H1 (cell line): ENCODE data around the gene ARHGEF18. TPM values are rescaled to one million over a fixed set of nuclear protein-coding genes. Genes with fewer than 3 reads are reported as not detected.

Experiments
- CTCF ChIA-PET: fragments of 300-600 bp; sonication (Branson Sonifier 250); formaldehyde crosslinking; loops from one replicate; lab custom pipeline; 2021; ENCODE audit not compliant: partially characterized antibody; lab: Charles Lee
- POLR2A ChIA-PET: fragments of 300-600 bp; sonication (Branson Sonifier 250); formaldehyde crosslinking; loops from one replicate; lab custom pipeline; 2021; ENCODE audit warnings: inconsistent platforms; ENCODE audit not compliant: partially characterized antibody; lab: Charles Lee
- DNase-seq, 2 experiments: peaks; one replicate each; pipeline versions ENCODE4 v3.0.0 to v3.0.0-alpha.2; 2010 to 2022; ENCODE audit warnings: low spot score in 2 of 2, low read depth in 1 of 2, mixed read lengths in 1 of 2
- FAIRE-seq: peaks from 2 replicates; lab custom pipeline; 2011; peaks lifted over from hg19 to GRCh38; lab: Jason Lieb, UNC
- H2AFZ ChIP-seq: 2 replicates; pipeline ENCODE4 v1.8.1; 2012; ENCODE audit warnings: low read length, inconsistent platforms
- H2AK5ac ChIP-seq: 2 replicates; pipeline ENCODE4 v1.6.1; 2013; ENCODE audit warnings: low read depth, low read length
- H2BK120ac ChIP-seq: replicated peaks from 2 replicates; pipeline ENCODE3; 2013; ENCODE audit warnings: low read depth, low read length, inconsistent platforms
- H2BK12ac ChIP-seq: 2 replicates; pipeline ENCODE4 v1.6.1; 2013; ENCODE audit warnings: low read depth, low read length
- H2BK15ac ChIP-seq: 2 replicates; pipeline ENCODE4 v1.6.1; 2013; ENCODE audit warnings: low read length
- H2BK20ac ChIP-seq: 2 replicates; pipeline ENCODE4 v1.6.1; 2013; ENCODE audit warnings: low read length
- H2BK5ac ChIP-seq: 2 replicates; pipeline ENCODE4 v1.6.1; 2013; ENCODE audit warnings: low read depth, low read length
- H3K14ac ChIP-seq: 2 replicates; pipeline ENCODE4 v1.6.1; 2013; ENCODE audit warnings: inconsistent platforms; ENCODE audit not compliant: insufficient read length
- H3K18ac ChIP-seq: 2 replicates; pipeline ENCODE4 v1.6.1; 2013; ENCODE audit warnings: low read length; ENCODE audit errors: extremely low read depth
- H3K23ac ChIP-seq: 2 replicates; pipeline ENCODE4 v1.6.1; 2013; ENCODE audit warnings: inconsistent platforms; ENCODE audit not compliant: insufficient read length
- H3K23me2 ChIP-seq: 2 replicates; pipeline ENCODE4 v1.6.1; 2013; ENCODE audit warnings: low read depth, low read length
- H3K27ac ChIP-seq: 2 replicates; pipeline ENCODE4 v1.6.1; 2011; ENCODE audit warnings: low read depth, low read length, inconsistent platforms
- H3K27me3 ChIP-seq, 4 experiments: replicated peaks in 1 of 4; 1 replicate in 1 of 4; 2 replicates in 3 of 4; pipeline versions ENCODE4 v1.6.1 to v1.8.1; 2011 to 2013; ENCODE audit warnings: low read length in 3 of 4, mild to moderate bottlenecking in 3 of 4, inconsistent platforms in 2 of 4, mixed read lengths in 2 of 4, moderate library complexity in 1 of 4; ENCODE audit not compliant: control insufficient read depth in 3 of 4, insufficient read depth in 3 of 4; ENCODE audit errors: extremely low read depth in 1 of 4
- H3K36me3 ChIP-seq, 4 experiments: 2 replicates each; pipeline versions ENCODE4 v1.6.1 to v1.8.1; 2011 to 2013; ENCODE audit warnings: mild to moderate bottlenecking in 4 of 4, low read length in 3 of 4, moderate library complexity in 2 of 4, control low read depth in 1 of 4, inconsistent platforms in 1 of 4; ENCODE audit not compliant: insufficient read depth in 4 of 4, control insufficient read depth in 2 of 4
- H3K4ac ChIP-seq: replicated peaks from 2 replicates; pipeline ENCODE3; 2013; ENCODE audit warnings: low read length, low read depth, mixed read lengths, inconsistent platforms; ENCODE audit not compliant: insufficient read length
- H3K4me1 ChIP-seq, 4 experiments: replicated peaks in 1 of 4; 1 replicate in 1 of 4; 2 replicates in 3 of 4; pipeline versions ENCODE4 v1.6.1 to v1.8.1; 2011 to 2013; ENCODE audit warnings: low read length in 3 of 4, inconsistent platforms in 2 of 4, mixed read lengths in 1 of 4; ENCODE audit not compliant: insufficient read depth in 4 of 4, control insufficient read depth in 3 of 4
- H3K4me2 ChIP-seq, 2 experiments: 2 replicates each; pipeline versions ENCODE4 v1.6.1 to v1.8.1; 2011 to 2013; ENCODE audit warnings: low read depth in 2 of 2, low read length in 2 of 2, control low read depth in 1 of 2, inconsistent platforms in 1 of 2, mild to moderate bottlenecking in 1 of 2; ENCODE audit not compliant: insufficient read depth in 1 of 2
- H3K4me3 ChIP-seq, 4 experiments: fragments of 200-600, 300-600 bp in 1 of 4; sonication (generic), shearing (Covaris generic), sonication (Bioruptor Twin) in 1 of 4; 2 replicates each; pipeline versions ENCODE4 v1.5.1 to v1.8.1; 2011 to 2016; ENCODE audit warnings: low read length in 4 of 4, low read depth in 3 of 4, control low read depth in 2 of 4, inconsistent platforms in 2 of 4, mild to moderate bottlenecking in 2 of 4, mixed read lengths in 1 of 4, moderate library complexity in 1 of 4; ENCODE audit not compliant: insufficient read depth in 2 of 4; ENCODE audit errors: extremely low read depth in 1 of 4
- H3K56ac ChIP-seq: replicated peaks from 2 replicates; pipeline ENCODE3; 2013; ENCODE audit warnings: low read depth, mild to moderate bottlenecking, mixed read lengths, low read length, inconsistent platforms; ENCODE audit not compliant: insufficient read length
- H3K79me1 ChIP-seq: 2 replicates; pipeline ENCODE4 v1.6.1; 2013; ENCODE audit warnings: low read depth, low read length, control low read depth
- H3K79me2 ChIP-seq, 2 experiments: 2 replicates each; pipeline versions ENCODE4 v1.6.1 to v1.8.1; 2012 to 2013; ENCODE audit warnings: low read length in 2 of 2, mild to moderate bottlenecking in 2 of 2, inconsistent platforms in 1 of 2; ENCODE audit not compliant: insufficient read depth in 2 of 2, control insufficient read depth in 1 of 2
- H3K9ac ChIP-seq, 4 experiments: replicated peaks in 1 of 4; 1 replicate in 1 of 4; 2 replicates in 3 of 4; pipeline versions ENCODE4 v1.6.1 to v1.8.1; 2011 to 2013; ENCODE audit warnings: low read depth in 3 of 4, low read length in 3 of 4, control low read depth in 2 of 4, mild to moderate bottlenecking in 2 of 4, moderate library complexity in 2 of 4, inconsistent platforms in 1 of 4; ENCODE audit errors: extremely low read depth in 1 of 4
- H3K9me3 ChIP-seq, 2 experiments: 2 replicates each; pipeline versions ENCODE4 v1.6.1 to v1.8.1; 2012 to 2013; ENCODE audit warnings: mild to moderate bottlenecking in 2 of 2, moderate library complexity in 2 of 2, control low read depth in 1 of 2, inconsistent platforms in 1 of 2, low read depth in 1 of 2, low read length in 1 of 2, mixed read lengths in 1 of 2; ENCODE audit not compliant: insufficient read depth in 2 of 2
- H4K20me1 ChIP-seq, 2 experiments: replicated peaks in 1 of 2; 2 replicates each; pipeline versions ENCODE3 to v1.8.1; 2011 to 2013; ENCODE audit warnings: inconsistent platforms in 2 of 2, low read length in 2 of 2, mild to moderate bottlenecking in 1 of 2; ENCODE audit not compliant: insufficient read depth in 2 of 2, control insufficient read depth in 1 of 2
- H4K5ac ChIP-seq: 2 replicates; pipeline ENCODE4 v1.6.1; 2013; ENCODE audit warnings: low read length, low read depth, mixed read lengths, inconsistent platforms; ENCODE audit not compliant: insufficient read length
- H4K8ac ChIP-seq: 2 replicates; pipeline ENCODE4 v1.8.0; 2013; ENCODE audit warnings: mild to moderate bottlenecking, moderate library complexity, low read length, inconsistent platforms; ENCODE audit not compliant: insufficient read depth; ENCODE audit errors: extremely low read depth
- H4K91ac ChIP-seq: replicated peaks from 2 replicates; pipeline ENCODE3; 2013; ENCODE audit warnings: low read length, mixed read lengths, inconsistent platforms; ENCODE audit not compliant: insufficient read length
- CEBPB ChIP-seq: IDR thresholded peaks from 2 replicates; pipeline ENCODE4 v1.6.1; 2012; ENCODE audit warnings: low read depth, low read length
- CHD2 ChIP-seq: IDR thresholded peaks from 2 replicates; pipeline ENCODE4 v1.6.1; 2012; ENCODE audit warnings: low read length, improper control_type of control experiment
- EGR1 ChIP-seq: IDR thresholded peaks from 2 replicates; pipeline ENCODE4 v1.6.1; 2011; ENCODE audit warnings: low read depth, low read length, borderline replicate concordance
- KDM5A ChIP-seq: fragments of 200-600 bp; IDR thresholded peaks from 2 replicates; pipeline ENCODE4 v1.7.1; 2012; ENCODE audit warnings: mild to moderate bottlenecking, low read length, inconsistent platforms, mixed read lengths
- MAFK ChIP-seq: IDR thresholded peaks from 2 replicates; pipeline ENCODE4 v1.6.1; 2012; ENCODE audit warnings: low read depth, mild to moderate bottlenecking, improper control_type of control experiment, low read length
- RAD21 ChIP-seq, 2 experiments: IDR thresholded peaks in 1 of 2; conservative IDR thresholded peaks in 1 of 2; 2 replicates each; pipeline ENCODE4 v1.6.1; 2011; ENCODE audit warnings: low read depth in 2 of 2, low read length in 2 of 2, improper control_type of control experiment in 1 of 2, inconsistent platforms in 1 of 2, mild to moderate bottlenecking in 1 of 2, moderate library complexity in 1 of 2
- SP1 ChIP-seq: IDR thresholded peaks from 2 replicates; pipeline ENCODE4 v1.6.1; 2011; ENCODE audit warnings: low read depth, low read length
- SP2 ChIP-seq: IDR thresholded peaks from 2 replicates; pipeline ENCODE4 v1.6.1; 2012; ENCODE audit warnings: mild to moderate bottlenecking, low read length, inconsistent platforms
- TAF7 ChIP-seq: optimal IDR thresholded peaks from 2 replicates; pipeline ENCODE3; 2011; ENCODE audit warnings: low read depth, mild to moderate bottlenecking, inconsistent platforms, low read length, moderate library complexity, borderline replicate concordance
- WGBS, 2 experiments: shearing (Covaris generic) in 1 of 2; methylation state at CpG; one replicate each; pipeline versions ENCODE4 v1.1.6 to v1.1.7; 2013 to 2015; ENCODE audit warnings: low lambda C conversion rate in 2 of 2, mixed read lengths in 2 of 2, inconsistent platforms in 1 of 2, low coverage in 1 of 2, missing lambda C conversion rate in 1 of 2; ENCODE audit not compliant: insufficient replicate concordance in 2 of 2, insufficient coverage in 1 of 2, insufficient read length in 1 of 2; ENCODE audit errors: extremely low coverage in 1 of 2, missing lambda C conversion rate in 1 of 2; 5-methylcytosine and 5-hydroxymethylcytosine counted together
- polyA plus RNA-seq, 7 experiments: library from polyadenylated mRNA; depleted of rRNA in 3 of 7; stranded (reverse) in 5 of 7; unstranded in 2 of 7; fragments of >200 nt in 5 of 7; fragments of 200-250 nt in 2 of 7; gene quantifications; 1 replicate in 5 of 7; 2 replicates in 1 of 7; 4 replicates in 1 of 7; pipeline versions ENCODE4 v1.2.1 to v1.2.3, GENCODE V29; 2011 to 2013; ENCODE audit warnings: missing spikeins in 2 of 7, mixed read lengths in 2 of 7
- total RNA-seq: library from RNA; stranded (reverse); fragmentation: NEBNext Ultra II Directional; extraction: Animal tissue kit (Norgen Biotek cat#: 25700); gene quantifications from 2 replicates; pipeline ENCODE4 v1.2.1, GENCODE V29; 2021
- TF ChIP-seq, protein P1 (sequence below): IDR thresholded peaks from 2 replicates; pipeline ENCODE4 v1.6.1; 2011; ENCODE audit warnings: low read depth, mild to moderate bottlenecking, low read length; ENCODE audit not compliant: insufficient read depth

ARHGEF18 gene
- total and polyA plus RNA-seq, 2 of the 8 experiments (the other 6 are each of a cell fraction or from before 2014, with no cell fraction given) = 12.2 to 35.9 TPM

DNA sequence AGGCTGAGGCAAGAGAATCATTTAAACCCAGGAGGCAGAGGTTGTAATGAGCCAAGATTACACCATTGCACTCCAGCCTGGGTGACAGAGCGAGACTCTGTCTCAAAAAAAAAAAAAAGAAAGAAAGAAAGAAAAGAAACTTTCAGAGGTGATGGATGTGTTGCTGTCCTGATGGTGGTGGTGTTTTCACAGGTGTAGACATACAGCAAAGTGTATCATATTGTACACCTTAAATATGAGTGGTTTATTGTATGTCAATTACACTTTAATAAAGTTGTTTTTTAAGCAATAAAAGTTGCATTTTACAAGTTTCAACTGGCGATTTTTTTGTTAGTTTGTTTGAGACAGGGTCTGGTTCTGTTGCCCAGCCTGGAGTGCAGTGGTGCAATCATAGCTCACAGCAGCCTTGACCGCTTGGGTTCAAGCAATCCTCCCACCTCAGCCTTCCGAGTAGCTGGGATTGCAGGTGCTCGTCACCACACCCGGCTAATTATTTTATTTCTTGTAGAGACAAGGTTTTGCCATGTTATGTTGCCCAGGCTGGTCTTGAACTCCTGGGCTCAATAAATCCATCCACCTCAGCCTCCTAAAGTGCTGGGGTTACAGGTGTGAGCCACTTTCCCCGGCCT, 41.0 kb upstream of the ARHGEF18 start:
- Histone ChIP-seq H3K23me2 (no peaks in the 10 kb centered on the region; the same call in 1 of the 2 replicates), H3K4ac (no peak overlapping the region), H3K9me3 (no peaks in the 10 kb centered on the region), H3K27ac (no peak overlapping the region), H2BK120ac (no peak overlapping the region), H2BK20ac (no peak overlapping the region)
- no peak for FAIRE-seq
- no peak for TF ChIP-seq TAF7
- no peak for TF ChIP-seq SP2
- no peak for TF ChIP-seq MAFK
- TF ChIP-seq CHD2 = no peak
- TF ChIP-seq SP1 = no peak
- TF ChIP-seq KDM5A = no peak
- TF ChIP-seq, protein P1, sequence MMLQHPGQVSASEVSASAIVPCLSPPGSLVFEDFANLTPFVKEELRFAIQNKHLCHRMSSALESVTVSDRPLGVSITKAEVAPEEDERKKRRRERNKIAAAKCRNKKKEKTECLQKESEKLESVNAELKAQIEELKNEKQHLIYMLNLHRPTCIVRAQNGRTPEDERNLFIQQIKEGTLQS = no peak
- TF ChIP-seq RAD21 (IDR thresholded peaks at IDR 0.05 in 1 of 2, conservative IDR thresholded peaks at IDR 0.05 in 1 of 2; ENCODE audit: low read depth in 2 of 2, low read length in 2 of 2) = no peak
- no peak for TF ChIP-seq EGR1
- no peak for TF ChIP-seq CEBPB
- TF ChIP-seq, all 59 proteins: peak for 0
- Histone ChIP-seq H4K5ac (no peak overlapping the region), H2BK12ac (no peak overlapping the region), H2AK5ac (no peak overlapping the region), H3K18ac (no peak overlapping the region), H3K23ac (no peak overlapping the region), H3K4me2 (no peak overlapping the region), H3K4me3 (no peak overlapping the region), H3K14ac (no peak overlapping the region), H2BK5ac (no peak overlapping the region), H3K79me2 (no peaks in the 10 kb centered on the region), H4K8ac (no peak overlapping the region), H3K79me1 (no peaks in the 10 kb centered on the region), H4K20me1 (no peaks in the 10 kb centered on the region), H3K27me3 (no peaks in the 10 kb centered on the region), H3K9ac (no peak overlapping the region), H3K36me3 (no peaks in the 10 kb centered on the region), H2BK15ac (no peak overlapping the region), H2AFZ (no peak overlapping the region), H3K4me1 (no peaks in the 10 kb centered on the region), H3K56ac (no peak overlapping the region), H4K91ac (no peak overlapping the region)
- no peak for DNase-seq
- WGBS, 2 experiments = 85% methylated on average over 6 of the region's 7 CpGs; no CpG with 5 or more reads in 1 of the 2 experiments
- CTCF ChIA-PET = no interaction called here
- POLR2A ChIA-PET = no interaction called here
